Lower lobe of right lung (tissue), 2 donors: ENCODE measurements around the gene RPS6KC1. TPM values are rescaled to one million over a fixed set of nuclear protein-coding genes. Genes with fewer than 3 reads are reported as not detected.
"Not testable (repeated sequence)": the region's sequence is repeated elsewhere in the genome, so short reads cannot be mapped to it uniquely, and the experiment has no call there.

Experiments used
- ATAC-seq, 2 donors: fragments of 200-7000 bp; cut with Tn5 transposase; one replicate each; pipeline ENCODE4 v1.9.1; 2020 to 2022; ENCODE audit warnings: mild to moderate bottlenecking in 2 of 2, moderate library complexity in 2 of 2
- DNase-seq: peaks from one replicate; pipeline ENCODE4 v3.0.0-alpha.2; 2020
- H3K27ac ChIP-seq: fragments of 200-600 bp; one replicate; pipeline ENCODE4 v1.8.0; 2022
- H3K27me3 ChIP-seq: fragments of 200-600 bp; one replicate; pipeline ENCODE4 v1.8.0; 2022; ENCODE audit warnings: low read depth
- H3K36me3 ChIP-seq: fragments of 200-600 bp; one replicate; pipeline ENCODE4 v1.8.0; 2022; ENCODE audit warnings: mild to moderate bottlenecking
- H3K4me1 ChIP-seq: fragments of 200-600 bp; one replicate; pipeline ENCODE4 v1.8.0; 2022
- H3K4me3 ChIP-seq: fragments of 200-600 bp; one replicate; pipeline ENCODE4 v1.8.0; 2022; ENCODE audit warnings: mild to moderate bottlenecking
- H3K9me3 ChIP-seq: fragments of 200-600 bp; one replicate; pipeline ENCODE4 v1.8.0; 2022
- CTCF ChIP-seq: fragments of 200-600 bp; IDR thresholded peaks from one replicate; pipeline ENCODE4 v1.8.0; 2022; ENCODE audit warnings: antibody characterized with exemption, mild to moderate bottlenecking
- intact Hi-C: fragments of 100-400 bp; cut with DNase I; formaldehyde crosslinking; loops from one replicate; pipeline ENCODE4 v1.11.0; 2022
- total RNA-seq: library from RNA; stranded (reverse); fragmentation: NEBNext Ultra II Directional; extraction: Animal tissue kit (Norgen Biotek cat#: 25700); gene quantifications from one replicate; pipeline ENCODE4 v1.2.1, GENCODE V29; 2021
- donor health status: DM: no; HTN: yes; CAD: no; lungs with severe emphysema.

RPS6KC1 gene
- total RNA-seq, 1 donor from 2014 or later: 18.7 TPM

GRCh38 chr1:213183036-213183672 lies 132.1 kb downstream of the RPS6KC1 start:
- intact Hi-C loops: no loop called here
- Histone ChIP-seq H3K27ac (no peak overlapping the region), H3K4me3 (no peak overlapping the region), H3K36me3 (no peaks in the 10 kb centered on the region), H3K27me3 (no peaks in the 10 kb centered on the region), H3K4me1 (no peaks in the 10 kb centered on the region), H3K9me3 (peaks cover 17% of the 10 kb centered on the region)
- TF ChIP-seq CTCF: no peak
- DNase-seq: no peak
- ATAC-seq: no peak

GRCh38 chr1:213186168-213186567 lies 135.1 kb downstream of the RPS6KC1 start:
- H3K27ac ChIP-seq: no peak overlapping the region
- no peaks in the 10 kb centered on the region for H3K36me3 ChIP-seq
- ATAC-seq (no peak), DNase-seq (no peak)
- TF ChIP-seq CTCF: no peak
- intact Hi-C loops: no loop called here
- no peaks in the 10 kb centered on the region for H3K4me1 ChIP-seq
- H3K27me3 ChIP-seq: no peaks in the 10 kb centered on the region
- no peak overlapping the region for H3K4me3 ChIP-seq
- H3K9me3 ChIP-seq: peaks cover 27% of the 10 kb centered on the region

GRCh38 chr1:213192026-213192425 lies 141.0 kb downstream of the RPS6KC1 start:
- TF ChIP-seq CTCF: no peak
- H3K27ac ChIP-seq: no peak overlapping the region
- H3K36me3 ChIP-seq: no peaks in the 10 kb centered on the region
- H3K4me1 ChIP-seq: no peaks in the 10 kb centered on the region
- no peak for ATAC-seq
- intact Hi-C loops: no loop called here
- peaks cover 10% of the 10 kb centered on the region for H3K9me3 ChIP-seq
- H3K4me3 ChIP-seq: no peak overlapping the region
- H3K27me3 ChIP-seq: no peaks in the 10 kb centered on the region
- no peak for DNase-seq

- peaks cover 16% of the 10 kb centered on the region for H3K9me3 ChIP-seq
- no peaks in the 10 kb centered on the region for H3K27me3 ChIP-seq
- DNase-seq: no peak
- ATAC-seq: no peak
- no peak for TF ChIP-seq CTCF
- H3K4me3 ChIP-seq: no peak overlapping the region
- H3K36me3 ChIP-seq: no peaks in the 10 kb centered on the region
- intact Hi-C loops: no loop called here
- H3K4me1 ChIP-seq: no peaks in the 10 kb centered on the region
- no peak overlapping the region for H3K27ac ChIP-seq
Measured at GRCh38 chr1:213194383-213194782, 143.3 kb downstream of the RPS6KC1 start.

- intact Hi-C loops: no loop called here
Measured at GRCh38 chr1:213194855-213195254, 143.8 kb downstream of the RPS6KC1 start.

GRCh38 chr1:213196328-213197054 lies 145.4 kb downstream of the RPS6KC1 start:
- intact Hi-C loops, H3K36me3 ChIP-seq, H3K4me3 ChIP-seq, H3K4me1 ChIP-seq, H3K9me3 ChIP-seq, DNase-seq, ATAC-seq, H3K27me3 ChIP-seq, H3K27ac ChIP-seq: not testable (repeated sequence)

More at GRCh38 chr1:213194855-213195254, 143.8 kb downstream of the RPS6KC1 start:
- no peak for TF ChIP-seq CTCF
- Histone ChIP-seq H3K9me3 (peaks cover 16% of the 10 kb centered on the region), H3K4me3 (no peak overlapping the region), H3K36me3 (no peaks in the 10 kb centered on the region), H3K27ac (no peak overlapping the region), H3K27me3 (no peaks in the 10 kb centered on the region), H3K4me1 (no peaks in the 10 kb centered on the region)
- DNase-seq: no peak
- ATAC-seq: no peak
